HepG2 (cell line): ENCODE results near the gene ABHD1. TPM values are rescaled to one million over a fixed set of nuclear protein-coding genes. Genes with fewer than 3 reads are reported as not detected.

Experiments
- ATM ChIP-seq: fragments of 450-650 bp; IDR thresholded peaks from 2 replicates; pipeline ENCODE4 v1.7.1; 2017; ENCODE audit warnings: mild to moderate bottlenecking, borderline replicate concordance
- BRD4 ChIP-seq: sonication (generic); formaldehyde crosslinking; IDR thresholded peaks from 2 replicates; pipeline ENCODE4 v1.4.0; 2020; ENCODE audit warnings: missing genetic modification reagents
- CEBPB ChIP-seq: IDR thresholded peaks from 2 replicates; pipeline ENCODE4 v1.6.1; 2011; ENCODE audit warnings: low read depth, low read length, improper control_type of control experiment, borderline replicate concordance
- DR1 ChIP-seq: sonication (generic); formaldehyde crosslinking; IDR thresholded peaks from 2 replicates; pipeline ENCODE4 v1.8.0; 2021; ENCODE audit warnings: mild to moderate bottlenecking, missing genetic modification reagents, inconsistent platforms
- FOXA3 ChIP-seq: IDR thresholded peaks from 2 replicates; pipeline ENCODE4 v1.6.1; 2016; ENCODE audit warnings: missing genetic modification reagents, missing compliant biosample characterization
- GABPB1 ChIP-seq: IDR thresholded peaks from 2 replicates; pipeline ENCODE4 v1.6.1; 2016; ENCODE audit warnings: mild to moderate bottlenecking, missing genetic modification reagents, moderate library complexity, missing compliant biosample characterization
- HNRNPH1 ChIP-seq: fragments of 200-400 bp; formaldehyde crosslinking; optimal IDR thresholded peaks from 2 replicates; pipeline ENCODE3; 2017; ENCODE audit warnings: mild to moderate bottlenecking, low read depth, low read length
- LCORL ChIP-seq, 2 experiments: fragments of 450-650 bp in 1 of 2; sonication (generic) in 1 of 2; formaldehyde crosslinking in 1 of 2; IDR thresholded peaks; 2 replicates each; pipeline versions ENCODE4 v1.5.0 to v1.6.1; 2017 to 2020; ENCODE audit warnings: antibody characterized with exemption in 1 of 2, missing genetic modification reagents in 1 of 2
- NCOR1 ChIP-seq: fragments of 200-600 bp; sonication (generic); IDR thresholded peaks from 2 replicates; pipeline ENCODE4 v1.7.0; 2017; ENCODE audit warnings: antibody characterized with exemption, low read length, borderline replicate concordance
- PLSCR1 ChIP-seq: sonication (generic); formaldehyde crosslinking; IDR thresholded peaks from 2 replicates; pipeline ENCODE4 v1.5.0; 2020; ENCODE audit warnings: missing genetic modification reagents, mild to moderate bottlenecking, borderline replicate concordance
- POGK ChIP-seq: sonication (generic); formaldehyde crosslinking; conservative IDR thresholded peaks from 2 replicates; pipeline ENCODE4 v1.8.0; 2022; ENCODE audit warnings: mild to moderate bottlenecking, moderate library complexity, missing genetic modification reagents
- ZHX1 ChIP-seq: sonication (generic); formaldehyde crosslinking; IDR thresholded peaks from 2 replicates; pipeline ENCODE4 v1.8.1; 2022; ENCODE audit warnings: low read depth, mild to moderate bottlenecking, missing genetic modification reagents
- ZNF10 ChIP-seq: sonication (generic); formaldehyde crosslinking; IDR thresholded peaks from 2 replicates; pipeline ENCODE4 v1.4.0; 2020; ENCODE audit warnings: mild to moderate bottlenecking, low read depth, missing genetic modification reagents, borderline replicate concordance
- ZNF333 ChIP-seq: sonication (generic); formaldehyde crosslinking; IDR thresholded peaks from 2 replicates; pipeline ENCODE4 v1.4.0; 2020; ENCODE audit warnings: mild to moderate bottlenecking, missing genetic modification reagents, borderline replicate concordance
- ZNF512B ChIP-seq: sonication (generic); formaldehyde crosslinking; IDR thresholded peaks from 2 replicates; pipeline ENCODE4 v1.5.1; 2020; ENCODE audit warnings: missing genetic modification reagents, mild to moderate bottlenecking, borderline replicate concordance
- ZNF558 ChIP-seq: sonication (generic); formaldehyde crosslinking; IDR thresholded peaks from 2 replicates; pipeline ENCODE4 v1.9.0; 2022; ENCODE audit warnings: mild to moderate bottlenecking, missing genetic modification reagents, borderline replicate concordance
- ZNF570 ChIP-seq: sonication (generic); formaldehyde crosslinking; IDR thresholded peaks from 2 replicates; pipeline ENCODE4 v1.4.0; 2020; ENCODE audit warnings: mild to moderate bottlenecking, missing genetic modification reagents, borderline replicate concordance
- polyA plus RNA-seq, 8 experiments: library from polyadenylated mRNA; depleted of rRNA in 3 of 8; stranded (reverse) in 7 of 8; unstranded in 1 of 8; fragments of >200 nt; fragmentation: Illumina TruSeq in 4 of 8; extraction: Trizol in 4 of 8; gene quantifications; 2 replicates each; pipeline versions ENCODE4 v1.2.1 to v1.2.3, GENCODE V29; 2011 to 2016; ENCODE audit warnings: low read depth in 4 of 8, missing spikeins in 1 of 8, mixed read lengths in 1 of 8; ENCODE audit not compliant: insufficient read depth in 1 of 8
- total RNA-seq, 5 experiments: library from RNA; depleted of rRNA; stranded (reverse); fragments of >200 nt; fragmentation: Illumina TruSeq; extraction: Trizol; gene quantifications; 2 replicates each; pipeline ENCODE4 v1.2.3, GENCODE V29; 2016; ENCODE audit warnings: low read depth in 1 of 5
- TF ChIP-seq, protein P1 (sequence below): sonication (generic); formaldehyde crosslinking; IDR thresholded peaks from 2 replicates; pipeline ENCODE4 v1.9.0; 2022; ENCODE audit warnings: missing genetic modification reagents, mild to moderate bottlenecking, borderline replicate concordance

The ABHD1 gene
- total and polyA plus RNA-seq, 2 of the 13 experiments (the other 11 are each of a cell fraction or from before 2014, with no cell fraction given): 0.04 to 0.81 TPM

- TF ChIP-seq GABPB1: peak; percentile 67
- TF ChIP-seq ZNF570 (CRISPR knock-in tag): no peak
- no peak for TF ChIP-seq HNRNPH1
- TF ChIP-seq, protein P1, sequence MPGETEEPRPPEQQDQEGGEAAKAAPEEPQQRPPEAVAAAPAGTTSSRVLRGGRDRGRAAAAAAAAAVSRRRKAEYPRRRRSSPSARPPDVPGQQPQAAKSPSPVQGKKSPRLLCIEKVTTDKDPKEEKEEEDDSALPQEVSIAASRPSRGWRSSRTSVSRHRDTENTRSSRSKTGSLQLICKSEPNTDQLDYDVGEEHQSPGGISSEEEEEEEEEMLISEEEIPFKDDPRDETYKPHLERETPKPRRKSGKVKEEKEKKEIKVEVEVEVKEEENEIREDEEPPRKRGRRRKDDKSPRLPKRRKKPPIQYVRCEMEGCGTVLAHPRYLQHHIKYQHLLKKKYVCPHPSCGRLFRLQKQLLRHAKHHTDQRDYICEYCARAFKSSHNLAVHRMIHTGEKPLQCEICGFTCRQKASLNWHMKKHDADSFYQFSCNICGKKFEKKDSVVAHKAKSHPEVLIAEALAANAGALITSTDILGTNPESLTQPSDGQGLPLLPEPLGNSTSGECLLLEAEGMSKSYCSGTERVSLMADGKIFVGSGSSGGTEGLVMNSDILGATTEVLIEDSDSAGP: peak; percentile 65
- TF ChIP-seq FOXA3 (CRISPR knock-in tag): peak; percentile 71
- TF ChIP-seq ATM: no peak
- TF ChIP-seq DR1 (CRISPR knock-in tag): no peak; the same call in 1 of the 2 replicates
- TF ChIP-seq LCORL (IDR thresholded peaks at IDR 0.05): no peak
- TF ChIP-seq LCORL (CRISPR knock-in tag; IDR thresholded peaks at IDR 0.05): peak; percentile 16; the same call in 1 of the 2 replicates
- TF ChIP-seq ZHX1 (CRISPR knock-in tag): peak; percentile 97
- TF ChIP-seq CEBPB: no peak
- no peak for TF ChIP-seq PLSCR1 (CRISPR knock-in tag)
- peak; percentile 98 for TF ChIP-seq BRD4 (CRISPR knock-in tag)
- TF ChIP-seq ZNF558 (CRISPR knock-in tag): peak; percentile 72; the same call in 1 of the 2 replicates
- TF ChIP-seq POGK (CRISPR knock-in tag): peak; percentile 60; the same call in 1 of the 2 replicates
- TF ChIP-seq ZNF333 (CRISPR knock-in tag): no peak
- TF ChIP-seq ZNF10 (CRISPR knock-in tag): no peak
- peak; percentile 86; the same call in 1 of the 2 replicates for TF ChIP-seq ZNF512B
- peak; percentile 59; the same call in 1 of the 2 replicates for TF ChIP-seq NCOR1
These were observed 30.8 kb upstream of the ABHD1 start (continued) for GRCh38 chr2:27092696-27093429.
